ENCODE results near the gene GPC6.
A peak's percentile ranks its signal among the peaks of the same experiment; 100 is the strongest.

The GPC6 gene

DNA sequence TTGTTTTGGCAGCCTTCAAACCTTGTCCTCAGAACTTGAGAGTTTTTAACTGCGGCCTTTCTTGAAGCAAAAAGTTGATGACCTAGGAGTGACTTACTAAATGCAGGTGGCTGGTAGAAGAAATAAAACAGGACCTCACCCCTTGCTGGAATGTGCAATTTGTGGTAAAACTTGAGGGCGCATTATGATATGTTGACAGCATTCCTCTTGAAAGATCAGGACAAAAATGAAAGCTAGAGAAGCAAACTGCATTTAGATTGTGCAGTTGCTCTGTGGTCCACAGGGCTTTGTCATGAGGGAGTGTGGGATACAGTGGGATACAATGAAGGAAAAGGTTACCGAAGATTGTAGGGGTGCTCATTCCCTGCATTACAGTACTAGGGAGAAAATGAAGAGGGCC, 504.2 kb downstream of the GPC6 start:
- no peak overlapping the region for H3K27ac ChIP-seq (ENCODE audit: low read depth, low read length, severe bottlenecking)
- no peak overlapping the region for H3K4me3 ChIP-seq (ENCODE audit: extremely low read depth, insufficient read depth, low read length, poor library complexity, severe bottlenecking)
- no peaks in the 10 kb centered on the region for H3K36me3 ChIP-seq (ENCODE audit: control insufficient read depth, insufficient read depth, low read length)
- H3K9me3 ChIP-seq (ENCODE audit: control insufficient read depth, low read length) = no peaks in the 10 kb centered on the region
- WGBS, 2 experiments (ENCODE audit: insufficient coverage in 2 of 2) = 92 to 93% methylated on average over 3 of the region's 3 CpGs
- no peaks in the 10 kb centered on the region for H3K4me1 ChIP-seq (ENCODE audit: control insufficient read depth, insufficient read depth, low read length, poor library complexity, severe bottlenecking)

DNA sequence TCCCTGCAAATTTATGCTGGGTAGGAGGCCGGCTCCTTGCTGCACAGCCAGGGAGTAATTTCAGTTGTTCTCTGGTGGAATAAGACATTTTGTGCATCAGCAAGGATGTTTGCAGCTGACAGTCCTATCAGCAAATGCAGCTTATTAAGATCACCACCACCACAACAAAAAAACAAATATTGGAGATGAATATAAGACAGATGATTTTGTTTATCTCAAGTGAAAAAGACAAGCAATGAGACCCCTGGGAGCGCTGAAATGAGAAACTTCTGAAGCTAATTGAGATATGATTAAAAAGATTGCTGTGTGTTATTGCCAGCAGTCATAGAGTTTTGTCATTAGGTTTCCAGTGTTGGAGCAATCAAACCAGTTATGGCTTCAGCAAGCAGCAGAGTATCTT, 505.6 kb downstream of the GPC6 start:
- WGBS, 2 experiments (ENCODE audit: insufficient coverage in 2 of 2) = 78 to 91% methylated on average over 1 of the region's 2 CpGs
- no peaks in the 10 kb centered on the region for H3K36me3 ChIP-seq (ENCODE audit: control insufficient read depth, insufficient read depth, low read length)
- H3K4me3 ChIP-seq (ENCODE audit: extremely low read depth, insufficient read depth, low read length, poor library complexity, severe bottlenecking) = no peak overlapping the region
- no peak overlapping the region for H3K27ac ChIP-seq (ENCODE audit: low read depth, low read length, severe bottlenecking)
- H3K4me1 ChIP-seq (ENCODE audit: control insufficient read depth, insufficient read depth, low read length, poor library complexity, severe bottlenecking) = no peaks in the 10 kb centered on the region
- no peaks in the 10 kb centered on the region for H3K9me3 ChIP-seq (ENCODE audit: control insufficient read depth, low read length)

DNA sequence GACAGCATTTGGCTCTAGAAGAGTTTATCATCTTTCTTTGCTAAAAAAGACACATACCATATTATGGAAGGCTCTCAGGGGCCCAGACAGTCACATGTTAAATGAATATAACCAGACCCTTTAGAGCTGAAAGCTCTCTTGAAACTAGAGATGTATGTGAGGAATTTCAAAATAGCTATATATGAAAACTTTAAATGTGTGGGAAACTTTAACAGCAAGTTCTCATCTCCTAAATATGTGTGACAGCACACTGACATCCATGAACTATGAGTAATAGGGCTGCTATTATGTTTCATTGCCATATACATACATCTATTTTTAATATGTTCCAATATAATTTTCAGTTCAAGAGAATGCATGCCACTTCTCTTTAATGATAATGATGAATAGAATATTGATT, 509.5 kb downstream of the GPC6 start:
- no peaks in the 10 kb centered on the region for H3K9me3 ChIP-seq (ENCODE audit: control insufficient read depth, low read length)
- no peaks in the 10 kb centered on the region for H3K4me1 ChIP-seq (ENCODE audit: control insufficient read depth, insufficient read depth, low read length, poor library complexity, severe bottlenecking)
- no peak overlapping the region for H3K4me3 ChIP-seq (ENCODE audit: extremely low read depth, insufficient read depth, low read length, poor library complexity, severe bottlenecking)
- H3K27ac ChIP-seq (ENCODE audit: low read depth, low read length, severe bottlenecking) = no peak overlapping the region
- H3K36me3 ChIP-seq (ENCODE audit: control insufficient read depth, insufficient read depth, low read length) = no peaks in the 10 kb centered on the region

DNA sequence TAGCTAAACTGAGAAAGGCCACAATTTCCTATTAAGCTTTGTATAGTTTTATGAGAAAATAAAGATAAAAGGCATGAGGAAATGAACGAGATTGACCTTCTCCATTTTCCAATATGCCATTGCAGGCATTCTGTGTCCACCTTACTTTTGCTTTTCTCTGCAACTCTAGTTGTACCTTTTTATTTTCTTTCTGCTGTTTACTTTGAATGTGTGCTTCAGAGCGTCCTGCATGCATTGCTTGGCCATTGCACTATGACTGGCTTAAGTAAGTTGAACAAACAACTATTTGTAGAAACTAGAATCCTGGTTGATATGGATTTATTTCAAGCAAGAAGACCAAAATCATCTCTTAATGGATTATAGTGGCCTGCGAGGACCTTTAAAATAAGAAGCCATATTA, 510.3 kb downstream of the GPC6 start:
- no peaks in the 10 kb centered on the region for H3K9me3 ChIP-seq (ENCODE audit: control insufficient read depth, low read length)
- H3K4me1 ChIP-seq (ENCODE audit: control insufficient read depth, insufficient read depth, low read length, poor library complexity, severe bottlenecking) = no peaks in the 10 kb centered on the region
- no CpG with 5 or more reads among the region's 3 CpGs for WGBS, 2 experiments (ENCODE audit: insufficient coverage in 2 of 2)

DNA sequence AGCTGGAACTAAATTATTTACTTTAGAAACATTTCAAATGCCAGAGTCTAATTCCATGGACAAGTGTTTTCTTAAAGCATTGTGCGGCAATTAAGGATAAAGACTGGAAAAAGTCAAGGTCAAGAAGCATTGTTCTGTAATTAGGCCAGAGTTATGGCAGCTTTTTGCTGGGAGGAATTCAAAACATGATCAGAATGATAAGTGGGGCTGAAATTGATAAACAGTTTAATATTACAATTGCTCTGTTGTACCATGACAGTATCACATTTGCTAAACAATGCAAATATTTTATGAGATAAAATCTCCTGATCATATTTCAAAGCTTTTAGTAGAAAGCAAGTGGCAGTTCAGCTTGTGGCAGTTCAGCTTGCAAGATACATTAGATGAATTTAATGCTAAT, 513.7 kb downstream of the GPC6 start:
- WGBS, 2 experiments (ENCODE audit: insufficient coverage in 2 of 2) = 100% methylated on average over 1 of the region's 1 CpG
- no peaks in the 10 kb centered on the region for H3K4me1 ChIP-seq (ENCODE audit: control insufficient read depth, insufficient read depth, low read length, poor library complexity, severe bottlenecking)
- no peaks in the 10 kb centered on the region for H3K36me3 ChIP-seq (ENCODE audit: control insufficient read depth, insufficient read depth, low read length)
- H3K27ac ChIP-seq (ENCODE audit: low read depth, low read length, severe bottlenecking) = no peak overlapping the region
- no peaks in the 10 kb centered on the region for H3K9me3 ChIP-seq (ENCODE audit: control insufficient read depth, low read length)
- no peak overlapping the region for H3K4me3 ChIP-seq (ENCODE audit: extremely low read depth, insufficient read depth, low read length, poor library complexity, severe bottlenecking)

More for the DNA sequence above, 510.3 kb downstream of the GPC6 start:
- Histone ChIP-seq H3K27ac (ENCODE audit: low read depth, low read length, severe bottlenecking) (no peak overlapping the region), H3K4me3 (ENCODE audit: extremely low read depth, insufficient read depth, low read length, poor library complexity, severe bottlenecking) (no peak overlapping the region), H3K36me3 (ENCODE audit: control insufficient read depth, insufficient read depth, low read length) (no peaks in the 10 kb centered on the region)

DNA sequence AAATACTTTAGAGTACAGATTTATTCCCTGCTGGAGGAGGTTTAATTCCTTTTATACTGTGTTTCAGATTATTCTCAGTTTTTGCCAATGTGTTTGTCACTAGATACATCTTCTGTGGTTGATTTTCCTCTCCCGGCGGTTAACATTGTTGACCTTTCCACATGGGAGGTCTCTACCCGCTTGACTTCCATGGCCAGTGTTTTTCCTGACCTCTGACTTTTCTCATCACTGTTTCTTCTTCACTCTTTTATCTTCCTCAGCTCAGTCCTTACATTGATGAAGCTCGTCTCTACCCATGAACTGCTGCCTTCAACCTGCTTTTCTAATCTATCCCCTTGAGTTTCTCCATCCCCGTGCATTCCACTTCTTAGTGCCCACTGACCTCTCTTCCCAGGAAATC, 517.4 kb downstream of the GPC6 start:
- H3K27ac ChIP-seq (ENCODE audit: low read depth, low read length, severe bottlenecking) = no peak overlapping the region
- no peaks in the 10 kb centered on the region for H3K9me3 ChIP-seq (ENCODE audit: control insufficient read depth, low read length)
- 95 to 96% methylated on average over 5 of the region's 5 CpGs for WGBS, 2 experiments (ENCODE audit: insufficient coverage in 2 of 2)
- no peaks in the 10 kb centered on the region for H3K4me1 ChIP-seq (ENCODE audit: control insufficient read depth, insufficient read depth, low read length, poor library complexity, severe bottlenecking)
- no peak overlapping the region for H3K4me3 ChIP-seq (ENCODE audit: extremely low read depth, insufficient read depth, low read length, poor library complexity, severe bottlenecking)
- no peaks in the 10 kb centered on the region for H3K36me3 ChIP-seq (ENCODE audit: control insufficient read depth, insufficient read depth, low read length)

DNA sequence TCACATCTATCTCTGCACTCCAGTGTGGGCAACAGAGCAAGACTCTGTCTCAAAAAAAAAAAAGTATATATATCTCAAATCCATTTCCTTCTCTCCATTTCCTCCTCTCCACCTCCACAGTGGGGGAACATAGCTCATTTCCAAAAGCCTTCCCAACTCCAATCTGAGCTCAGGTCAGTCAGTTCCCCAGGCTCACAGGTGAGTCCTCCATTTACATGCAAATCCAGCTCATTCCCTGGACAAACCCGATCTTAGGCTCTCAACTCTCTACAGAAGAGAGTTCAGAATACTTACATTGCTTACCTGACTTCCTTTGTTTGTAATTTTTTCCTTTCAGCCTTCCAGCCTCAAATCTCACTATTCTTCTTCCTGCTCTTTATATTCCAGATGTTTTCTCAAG, 518.3 kb downstream of the GPC6 start:
- no peak overlapping the region for H3K4me3 ChIP-seq (ENCODE audit: extremely low read depth, insufficient read depth, low read length, poor library complexity, severe bottlenecking)
- H3K9me3 ChIP-seq (ENCODE audit: control insufficient read depth, low read length) = no peaks in the 10 kb centered on the region
- H3K27ac ChIP-seq (ENCODE audit: low read depth, low read length, severe bottlenecking) = no peak overlapping the region
- no peaks in the 10 kb centered on the region for H3K36me3 ChIP-seq (ENCODE audit: control insufficient read depth, insufficient read depth, low read length)
- no peaks in the 10 kb centered on the region for H3K4me1 ChIP-seq (ENCODE audit: control insufficient read depth, insufficient read depth, low read length, poor library complexity, severe bottlenecking)
- 60% methylated on average over 1 of the region's 1 CpG; no CpG with 5 or more reads in 1 of the 2 experiments for WGBS, 2 experiments (ENCODE audit: insufficient coverage in 2 of 2)

DNA sequence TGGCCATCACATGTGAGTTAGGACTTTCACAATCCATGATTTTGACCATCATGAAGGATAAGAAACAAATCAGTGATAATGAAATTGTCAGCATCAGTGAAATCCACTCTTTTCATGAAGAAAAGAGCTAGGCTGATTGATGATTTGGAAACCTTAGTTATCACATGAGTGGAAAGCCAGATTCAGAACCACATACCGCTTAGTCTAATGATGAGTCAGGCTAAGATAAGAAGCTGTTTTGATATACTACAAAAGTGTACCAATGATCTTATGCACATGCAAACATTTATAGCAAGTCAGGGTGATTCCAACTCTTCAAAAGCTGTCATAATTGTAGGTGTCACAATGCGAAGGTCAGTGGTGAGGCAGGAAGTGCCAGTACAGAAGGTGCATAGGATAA, 519.3 kb downstream of the GPC6 start:
- no peak overlapping the region for H3K27ac ChIP-seq (ENCODE audit: low read depth, low read length, severe bottlenecking)
- 100% methylated on average over 1 to 2 of the region's 2 CpGs for WGBS, 2 experiments (ENCODE audit: insufficient coverage in 2 of 2)
- H3K4me3 ChIP-seq (ENCODE audit: extremely low read depth, insufficient read depth, low read length, poor library complexity, severe bottlenecking) = no peak overlapping the region
- no peaks in the 10 kb centered on the region for H3K9me3 ChIP-seq (ENCODE audit: control insufficient read depth, low read length)
- no peaks in the 10 kb centered on the region for H3K4me1 ChIP-seq (ENCODE audit: control insufficient read depth, insufficient read depth, low read length, poor library complexity, severe bottlenecking)
- H3K36me3 ChIP-seq (ENCODE audit: control insufficient read depth, insufficient read depth, low read length) = no peaks in the 10 kb centered on the region

DNA sequence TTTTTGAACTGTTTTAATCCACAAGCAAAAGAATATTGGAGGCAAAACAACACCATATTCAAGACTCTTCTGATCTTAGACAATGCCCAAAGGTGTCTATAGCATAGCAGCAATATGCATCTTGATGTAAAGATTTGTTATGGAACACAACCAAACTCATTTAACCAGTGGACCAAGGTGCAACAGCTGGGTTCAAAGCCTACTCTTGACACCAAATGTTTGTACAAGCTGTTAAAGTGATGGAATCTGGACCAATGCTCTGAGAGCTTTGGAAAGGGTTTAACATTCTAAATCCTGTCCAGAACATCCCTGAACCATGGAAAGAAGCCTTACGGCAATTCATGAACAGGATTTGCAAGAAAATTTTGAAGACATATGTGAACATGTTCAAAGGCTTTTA, 520.0 kb downstream of the GPC6 start:
- no peak overlapping the region for H3K4me3 ChIP-seq (ENCODE audit: extremely low read depth, insufficient read depth, low read length, poor library complexity, severe bottlenecking)
- WGBS, 2 experiments (ENCODE audit: insufficient coverage in 2 of 2) = no CpG with 5 or more reads among the region's 1 CpG
- H3K27ac ChIP-seq (ENCODE audit: low read depth, low read length, severe bottlenecking) = no peak overlapping the region
- no peaks in the 10 kb centered on the region for H3K36me3 ChIP-seq (ENCODE audit: control insufficient read depth, insufficient read depth, low read length)
- H3K9me3 ChIP-seq (ENCODE audit: control insufficient read depth, low read length) = no peaks in the 10 kb centered on the region
- H3K4me1 ChIP-seq (ENCODE audit: control insufficient read depth, insufficient read depth, low read length, poor library complexity, severe bottlenecking) = no peaks in the 10 kb centered on the region

DNA sequence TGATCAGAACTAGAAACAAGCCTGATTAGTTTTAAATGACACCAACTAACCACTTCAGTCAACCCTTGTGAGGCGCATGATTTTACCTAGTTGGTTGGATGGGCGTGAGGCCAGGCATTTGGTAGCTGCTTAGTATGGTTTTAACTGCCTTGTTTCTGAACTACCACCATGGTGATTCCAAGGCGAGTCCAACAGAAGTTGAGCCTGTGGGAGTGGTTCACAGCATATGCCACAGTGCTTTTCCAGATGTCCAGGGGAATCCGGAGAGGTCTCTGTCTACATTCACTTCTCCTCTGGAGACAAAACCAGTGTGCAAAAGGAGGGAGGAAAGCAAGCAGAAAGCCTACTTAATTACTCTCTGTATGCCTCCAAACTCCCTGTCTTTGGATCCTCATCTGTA, 524.1 kb downstream of the GPC6 start:
- Histone ChIP-seq H3K4me3 (ENCODE audit: extremely low read depth, insufficient read depth, low read length, poor library complexity, severe bottlenecking) (no peak overlapping the region), H3K36me3 (ENCODE audit: control insufficient read depth, insufficient read depth, low read length) (no peaks in the 10 kb centered on the region), H3K27ac (ENCODE audit: low read depth, low read length, severe bottlenecking) (no peak overlapping the region), H3K4me1 (ENCODE audit: control insufficient read depth, insufficient read depth, low read length, poor library complexity, severe bottlenecking) (no peaks in the 10 kb centered on the region), H3K9me3 (ENCODE audit: control insufficient read depth, low read length) (no peaks in the 10 kb centered on the region)
- 83 to 100% methylated on average over 2 to 3 of the region's 4 CpGs for WGBS, 2 experiments (ENCODE audit: insufficient coverage in 2 of 2)

DNA sequence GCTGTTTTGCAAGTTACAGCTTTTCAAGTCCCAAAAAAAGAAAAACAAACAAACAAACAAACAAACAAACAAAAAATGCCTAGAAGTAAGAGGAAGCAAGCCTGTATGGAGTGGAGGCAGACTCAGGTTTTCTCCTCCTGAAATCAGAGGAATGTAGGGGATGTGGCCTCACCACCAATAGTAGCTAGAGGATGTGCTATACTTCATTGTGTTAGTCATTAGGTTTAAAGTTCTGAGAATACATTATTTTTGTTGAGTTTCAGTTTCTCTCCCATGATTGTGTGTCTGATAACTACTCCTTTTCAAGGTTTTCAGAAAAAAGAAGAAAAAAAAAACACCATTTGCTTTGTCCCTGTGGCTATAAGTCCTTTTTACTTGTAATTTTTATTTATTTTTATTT, 524.5 kb downstream of the GPC6 start:
- Histone ChIP-seq H3K27ac (ENCODE audit: low read depth, low read length, severe bottlenecking) (no peak overlapping the region), H3K9me3 (ENCODE audit: control insufficient read depth, low read length) (no peaks in the 10 kb centered on the region), H3K4me1 (ENCODE audit: control insufficient read depth, insufficient read depth, low read length, poor library complexity, severe bottlenecking) (no peaks in the 10 kb centered on the region), H3K4me3 (ENCODE audit: extremely low read depth, insufficient read depth, low read length, poor library complexity, severe bottlenecking) (no peak overlapping the region), H3K36me3 (ENCODE audit: control insufficient read depth, insufficient read depth, low read length) (no peaks in the 10 kb centered on the region)

DNA sequence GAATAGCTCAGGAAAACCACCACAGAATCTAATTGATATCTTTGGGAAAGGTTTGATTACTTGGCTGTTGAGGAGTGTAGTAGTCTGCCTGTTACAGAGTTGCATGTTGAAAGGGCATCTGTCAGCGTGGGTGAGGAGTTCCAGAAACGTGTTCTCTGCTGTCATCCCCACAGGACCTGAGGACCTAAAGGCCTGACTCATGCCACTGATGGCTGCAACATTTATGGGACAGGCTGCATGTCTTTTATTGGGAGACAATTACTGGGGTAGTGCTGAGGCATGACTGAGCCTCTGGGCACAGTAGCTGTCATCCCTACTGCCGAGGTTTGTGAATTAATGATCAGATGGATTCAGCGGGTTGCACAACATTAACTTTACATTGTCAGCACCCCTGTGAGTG, 525.9 kb downstream of the GPC6 start:
- 89 to 100% methylated on average over 2 of the region's 4 CpGs for WGBS, 2 experiments (ENCODE audit: insufficient coverage in 2 of 2)
- peak overlapping the region; percentile 37 for H3K27ac ChIP-seq (ENCODE audit: low read depth, low read length, severe bottlenecking)
- no peaks in the 10 kb centered on the region for H3K9me3 ChIP-seq (ENCODE audit: control insufficient read depth, low read length)

More for the DNA sequence above, 525.9 kb downstream of the GPC6 start:
- Histone ChIP-seq H3K36me3 (ENCODE audit: control insufficient read depth, insufficient read depth, low read length) (no peaks in the 10 kb centered on the region), H3K4me1 (ENCODE audit: control insufficient read depth, insufficient read depth, low read length, poor library complexity, severe bottlenecking) (no peaks in the 10 kb centered on the region), H3K4me3 (ENCODE audit: extremely low read depth, insufficient read depth, low read length, poor library complexity, severe bottlenecking) (no peak overlapping the region)
